GM19099 (cell line): ENCODE data around the gene TMCC1.

Experiments
- POLR2A ChIP-seq: IDR thresholded peaks from 3 replicates; pipeline ENCODE4 v1.6.1; 2011; ENCODE audit warnings: low read depth; ENCODE audit not compliant: insufficient read length; ENCODE audit errors: extremely low read depth

TMCC1 gene

DNA sequence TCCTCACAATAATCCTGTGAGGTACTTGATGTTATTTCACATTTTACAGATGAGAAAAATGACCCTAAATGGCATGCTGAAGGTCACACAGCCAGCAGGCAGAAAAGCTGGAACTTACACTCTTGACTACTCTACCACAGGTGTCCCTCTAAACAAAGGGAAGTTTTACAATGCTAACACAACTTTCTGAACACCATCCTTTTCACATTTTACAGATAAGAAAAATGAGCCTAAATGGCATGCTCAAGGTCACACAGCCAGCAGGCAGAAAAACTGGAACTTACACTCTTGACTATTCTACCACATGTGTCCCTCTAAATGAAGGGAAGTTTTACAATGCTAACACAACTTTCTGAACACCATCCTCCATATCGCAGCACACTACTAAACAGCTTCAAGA lies 35.6 kb downstream of the TMCC1 start:
- no peak for TF ChIP-seq POLR2A

DNA sequence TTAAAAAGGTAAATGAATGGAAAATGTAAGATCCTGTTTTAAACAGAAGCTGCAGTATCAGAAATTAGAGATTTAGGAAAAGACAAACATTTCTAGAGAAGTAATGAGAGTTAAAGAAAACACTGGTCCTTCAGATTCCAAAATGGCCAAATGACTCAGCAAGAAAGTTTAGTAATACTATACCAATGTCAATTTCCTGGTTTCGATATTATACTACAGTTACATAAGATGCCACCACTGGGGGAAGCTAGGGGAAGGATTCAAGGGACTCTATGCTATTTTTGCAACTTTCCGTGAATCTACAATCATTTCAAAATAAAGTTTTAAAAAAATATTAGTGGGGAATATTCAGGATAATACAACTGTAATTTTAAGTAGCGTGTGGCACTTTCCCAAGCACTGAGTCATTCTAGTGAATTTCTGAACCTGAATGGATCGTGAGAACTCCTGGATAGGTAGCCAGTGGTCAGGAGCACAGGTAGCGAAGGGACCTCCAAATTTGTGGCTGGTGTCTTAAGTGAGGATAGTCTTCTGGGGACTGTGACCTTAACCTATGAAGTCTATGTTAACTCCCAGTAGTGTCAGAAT lies 37.6 kb downstream of the TMCC1 start:
- no peak for TF ChIP-seq POLR2A

DNA sequence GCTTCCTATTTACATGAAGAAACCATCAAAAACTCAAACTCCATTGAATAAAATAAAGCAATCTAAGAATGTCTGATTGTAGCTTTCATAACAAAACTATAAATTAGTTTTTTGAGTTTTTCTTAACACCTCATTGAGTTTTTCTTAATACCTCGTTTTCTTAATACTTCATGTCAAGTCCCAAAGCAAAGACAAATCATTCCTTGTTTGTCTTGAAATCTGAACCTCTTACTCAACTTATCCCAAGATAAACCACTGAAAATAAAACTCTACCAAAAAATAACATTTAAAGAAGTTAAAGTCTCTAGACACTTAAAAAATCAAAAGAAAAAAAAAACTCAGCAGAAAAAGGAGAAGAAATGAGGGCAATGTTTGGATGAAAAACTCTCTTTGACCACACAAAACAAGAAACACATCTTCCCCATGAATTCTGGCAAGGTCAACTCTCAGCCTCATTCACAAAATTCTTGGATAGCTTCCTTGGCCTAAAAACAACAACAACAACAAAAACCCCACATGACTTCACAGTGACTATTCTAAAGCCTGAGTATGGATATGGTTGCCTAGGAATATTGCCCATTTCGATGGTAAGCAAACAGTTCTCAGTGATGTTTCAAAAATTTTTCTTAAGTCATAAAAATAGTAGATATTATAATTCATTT lies 38.2 kb downstream of the TMCC1 start:
- no peak for TF ChIP-seq POLR2A

DNA sequence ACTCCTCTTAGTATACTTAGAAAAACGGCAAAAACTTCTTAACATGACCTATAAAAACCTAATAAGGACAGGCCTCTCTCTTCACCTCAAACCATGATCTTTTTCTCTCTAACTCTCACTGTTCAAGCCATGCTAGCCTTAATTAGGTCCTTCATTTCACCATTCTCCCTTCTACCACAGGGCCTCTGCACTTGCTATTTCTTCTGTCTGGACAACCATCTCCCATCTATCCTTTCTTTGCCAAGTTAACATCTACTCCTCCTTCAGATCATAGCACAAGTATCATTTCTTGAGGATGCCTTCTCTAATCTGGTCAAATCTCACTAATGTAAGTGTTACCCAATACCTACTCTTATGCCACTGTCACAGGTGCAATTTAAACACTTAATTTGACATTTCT lies 39.1 kb downstream of the TMCC1 start:
- no peak for TF ChIP-seq POLR2A

DNA sequence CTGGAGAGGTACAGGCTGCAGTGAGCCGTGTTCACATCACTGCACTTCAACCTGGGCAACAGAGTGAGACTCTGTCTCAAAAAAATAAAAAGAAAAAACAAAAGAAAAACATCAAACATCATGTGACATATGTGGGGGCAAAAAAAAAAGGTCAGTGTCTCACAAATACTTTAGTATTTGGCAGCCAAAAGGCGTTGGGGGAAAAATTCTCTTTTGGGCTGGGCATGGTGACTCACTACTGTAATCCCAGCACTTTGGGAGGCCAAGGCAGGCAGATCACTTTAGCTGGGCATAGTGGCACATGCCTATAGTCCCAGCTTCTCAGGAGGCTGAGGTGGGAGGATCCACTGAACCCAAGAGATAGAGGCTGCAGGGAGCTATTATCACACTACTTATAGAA lies 47.6 kb downstream of the TMCC1 start:
- TF ChIP-seq POLR2A = no peak

DNA sequence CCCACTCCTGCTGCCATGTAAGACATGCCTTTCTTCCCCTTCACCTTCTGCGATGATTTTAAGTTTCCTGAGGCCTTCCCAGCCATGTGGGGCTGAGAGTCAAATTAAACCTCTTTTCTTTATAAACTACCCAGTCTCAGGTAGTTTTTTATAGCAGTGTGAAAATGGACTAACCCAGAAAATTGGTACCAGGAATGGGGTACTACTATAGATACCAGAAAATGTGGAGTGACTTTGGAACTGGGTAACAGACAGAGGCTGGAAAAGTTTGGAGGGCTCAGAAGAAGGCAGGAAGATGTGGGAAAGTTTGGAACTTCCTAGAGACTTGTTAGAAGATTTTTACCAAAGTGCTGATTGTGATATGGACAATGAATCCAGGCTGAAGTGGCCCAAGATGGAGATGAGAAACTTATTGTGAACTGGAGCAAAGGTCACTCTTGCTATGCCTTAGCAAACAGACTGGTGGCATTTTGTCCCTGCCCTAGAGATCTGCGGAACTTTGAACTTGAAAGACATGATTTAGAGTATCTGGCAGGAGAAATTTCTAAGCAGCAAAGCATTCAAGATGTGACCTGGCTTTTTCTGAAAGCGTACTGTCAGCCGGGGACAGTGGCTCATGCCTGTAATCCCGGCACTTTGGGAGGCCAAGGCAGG lies 52.7 kb downstream of the TMCC1 start:
- no peak for TF ChIP-seq POLR2A

DNA sequence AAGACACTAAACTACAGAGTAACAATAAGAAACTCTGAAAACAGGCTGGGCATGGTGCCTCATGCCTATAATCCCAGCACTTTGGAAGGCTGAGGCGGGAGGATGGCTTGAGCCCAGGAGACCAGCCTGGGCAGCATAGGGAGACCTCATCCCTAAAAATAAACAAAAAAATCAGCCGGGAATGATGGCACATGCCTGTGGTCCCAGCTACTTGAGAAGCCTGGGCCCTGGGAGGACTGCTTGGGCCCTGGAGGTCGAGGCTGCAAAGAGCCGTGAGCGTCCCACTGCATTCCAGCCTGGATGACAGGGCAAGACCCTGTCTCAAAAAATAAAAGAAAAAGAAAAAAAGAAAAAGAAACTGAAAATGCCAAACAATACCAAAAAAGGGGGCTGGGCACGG lies 55.4 kb downstream of the TMCC1 start:
- TF ChIP-seq POLR2A = no peak

DNA sequence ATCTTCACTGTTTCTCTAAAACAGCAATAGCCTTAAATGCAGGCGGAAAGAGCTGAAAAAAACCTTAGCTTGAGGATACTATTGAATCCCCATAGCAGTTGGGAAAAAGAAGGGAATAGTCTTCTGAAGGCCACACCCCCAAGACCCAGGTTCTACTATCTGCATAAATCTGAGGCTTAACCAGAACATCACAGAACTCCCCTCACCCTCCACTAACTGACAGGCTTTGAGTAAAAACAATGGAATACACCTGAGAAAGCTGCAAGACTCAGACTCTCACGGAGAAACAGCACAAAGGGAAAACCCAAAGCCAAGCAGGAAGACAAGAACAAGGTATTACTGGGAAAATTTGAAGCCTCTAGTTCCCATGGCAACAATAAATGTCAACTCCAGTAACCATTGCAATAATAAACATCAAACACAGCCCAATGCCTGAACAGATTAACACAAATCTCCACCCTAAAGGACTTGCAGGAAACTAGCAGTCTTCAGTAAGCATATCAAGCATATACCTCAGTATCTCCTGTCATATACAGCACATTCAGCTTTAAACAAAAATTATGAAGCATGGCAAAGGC lies 56.4 kb downstream of the TMCC1 start:
- no peak for TF ChIP-seq POLR2A

DNA sequence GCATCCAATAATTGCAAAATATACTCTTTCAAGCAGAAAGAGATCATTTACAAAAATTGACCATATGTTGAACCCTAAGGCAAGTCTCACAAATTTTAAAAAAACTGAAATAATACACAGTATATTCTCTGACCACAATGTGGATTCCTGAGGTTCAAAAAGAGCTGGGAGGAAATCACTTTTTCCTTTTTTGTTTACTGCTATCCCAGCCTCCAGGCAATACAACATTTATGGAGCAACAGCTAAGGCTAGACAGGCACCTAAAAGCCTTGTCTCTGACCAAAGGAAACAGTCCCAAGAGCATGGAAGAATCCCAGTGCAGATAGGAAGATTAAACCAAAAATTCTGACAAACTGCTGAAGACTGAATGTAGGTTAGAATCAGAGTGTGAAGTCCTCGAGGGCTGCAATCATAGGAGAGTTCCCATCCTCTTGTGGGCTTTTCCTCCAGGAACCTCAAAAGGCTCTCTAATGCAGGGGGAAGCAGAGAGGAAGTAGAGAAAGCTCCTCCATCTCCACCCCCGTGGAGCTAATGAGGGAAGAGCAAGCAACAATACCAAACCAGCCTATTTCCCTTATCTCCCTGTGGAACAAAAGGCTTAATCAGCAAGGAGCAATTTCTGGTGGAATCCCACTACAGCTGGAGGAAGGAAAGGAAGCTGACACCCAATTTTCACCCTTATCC lies 57.0 kb downstream of the TMCC1 start:
- no peak for TF ChIP-seq POLR2A

DNA sequence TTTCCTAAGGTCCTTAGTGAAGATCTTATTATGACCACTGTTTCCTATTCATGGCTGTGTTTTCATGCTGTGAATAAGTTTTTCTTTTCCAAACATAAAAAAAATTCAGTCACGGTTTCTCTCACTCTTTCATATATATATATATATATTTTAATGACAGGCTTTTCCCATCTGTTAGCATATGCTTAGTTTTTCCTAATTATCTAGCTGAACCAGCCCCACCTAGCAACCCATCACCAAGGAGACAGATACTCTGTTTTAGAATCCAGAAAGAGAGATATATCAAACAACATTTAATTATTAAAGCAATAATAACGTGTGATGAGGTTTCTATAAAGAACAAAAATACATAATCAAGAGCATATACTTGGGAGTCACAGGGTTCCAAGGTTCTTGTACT lies 58.3 kb downstream of the TMCC1 start:
- TF ChIP-seq POLR2A = no peak

DNA sequence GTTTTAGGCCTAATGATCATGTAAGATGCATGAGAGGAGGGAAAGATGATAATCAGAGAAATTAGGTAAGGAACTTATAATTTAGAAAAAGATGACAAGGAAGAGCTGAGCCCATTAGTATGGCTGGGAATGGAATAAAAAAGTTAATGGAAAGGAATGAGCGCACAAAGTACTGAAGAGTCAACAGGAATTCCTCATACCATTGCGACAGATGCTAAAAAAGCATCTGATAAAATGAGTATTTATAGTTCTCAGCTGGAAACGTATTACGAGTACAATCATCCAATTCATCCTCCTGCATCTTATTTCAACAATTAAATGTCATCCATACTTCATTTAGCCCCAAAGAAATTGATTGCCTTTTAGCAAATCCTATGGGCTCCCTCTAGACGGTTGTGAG lies 58.9 kb downstream of the TMCC1 start:
- no peak for TF ChIP-seq POLR2A

DNA sequence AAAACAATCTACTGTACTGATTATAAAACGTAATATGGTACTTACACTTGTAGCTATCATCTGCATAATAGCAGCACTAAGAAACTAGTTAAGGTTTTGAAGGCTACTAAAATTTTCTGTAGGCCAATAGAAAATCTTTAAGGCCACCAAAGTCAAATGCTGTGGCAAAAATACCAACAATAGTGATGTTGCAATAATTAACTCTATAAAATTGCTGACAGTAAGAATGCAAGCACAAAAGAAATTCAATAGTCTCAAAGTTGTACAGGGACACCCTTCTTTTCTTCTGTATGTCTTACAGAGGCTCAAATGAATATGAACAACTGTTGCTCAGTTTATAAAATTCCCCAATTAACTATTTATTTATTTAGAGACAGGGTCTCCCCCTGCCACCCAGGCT lies 62.0 kb downstream of the TMCC1 start:
- TF ChIP-seq POLR2A = no peak

DNA sequence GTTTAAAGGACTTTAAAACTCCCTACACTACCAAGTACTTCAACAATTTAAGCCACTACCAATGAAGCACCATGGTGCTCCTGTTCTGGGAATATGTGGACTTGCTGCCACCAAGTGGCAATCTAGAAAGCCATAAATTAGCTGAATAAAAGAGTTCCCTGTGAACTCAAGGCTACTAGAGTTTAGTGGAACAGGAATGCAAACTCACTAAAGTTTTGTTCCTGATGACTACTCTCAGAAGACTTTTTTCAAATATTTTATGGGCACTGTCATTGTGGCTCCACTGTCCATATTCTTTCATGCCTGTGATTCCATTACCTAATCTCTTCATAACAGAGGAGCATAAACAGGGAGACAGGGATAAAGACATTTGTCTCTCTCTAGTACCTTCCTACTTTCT lies 63.9 kb downstream of the TMCC1 start:
- no peak for TF ChIP-seq POLR2A

DNA sequence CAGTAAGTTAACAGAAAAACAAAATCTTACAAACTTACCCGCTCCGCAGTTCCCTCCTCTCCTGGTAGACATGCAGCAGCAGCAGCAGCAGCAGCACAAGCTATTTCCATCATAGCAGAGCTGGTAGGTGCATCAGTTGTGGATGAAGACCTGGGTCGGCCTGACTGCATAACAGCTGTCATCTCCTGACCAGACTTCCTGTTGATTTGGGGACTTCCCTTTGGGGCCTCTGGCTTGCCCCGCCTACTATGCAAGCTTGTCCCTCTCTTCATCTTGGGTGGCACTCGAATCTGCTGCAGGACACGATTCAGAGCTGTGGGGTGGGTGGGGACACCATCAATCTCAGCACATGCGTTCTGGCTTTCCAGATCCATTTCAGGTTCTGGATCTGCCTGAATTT lies 65.7 kb downstream of the TMCC1 start:
- TF ChIP-seq POLR2A = no peak

DNA sequence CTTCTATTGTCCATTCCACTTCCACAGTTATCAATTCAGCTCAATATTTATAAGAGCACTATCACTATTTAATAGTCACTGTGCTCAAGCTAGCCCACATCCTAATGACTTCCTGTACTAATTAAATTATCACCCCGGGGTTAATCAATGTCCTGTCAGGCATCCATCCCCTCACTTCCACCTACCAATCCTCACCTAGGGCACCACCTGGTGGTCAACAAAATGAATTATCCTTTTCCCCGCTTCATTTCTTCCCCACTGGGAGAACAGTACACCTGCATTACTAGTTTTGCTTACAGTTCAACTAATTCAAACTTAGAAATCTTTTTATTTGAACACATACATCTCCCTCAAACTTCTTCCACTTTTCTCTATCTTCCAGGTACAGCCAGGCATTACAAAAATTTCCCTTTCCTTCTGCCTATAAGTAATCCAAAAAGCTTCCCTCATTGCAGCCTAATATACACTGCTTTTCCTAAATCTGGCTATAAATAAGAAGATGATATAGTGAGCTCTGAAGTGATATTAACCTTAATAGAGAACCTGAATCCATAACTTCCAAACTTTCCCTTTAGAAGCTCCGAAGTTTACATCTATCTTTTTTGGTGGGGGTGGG lies 68.5 kb downstream of the TMCC1 start:
- no peak for TF ChIP-seq POLR2A

DNA sequence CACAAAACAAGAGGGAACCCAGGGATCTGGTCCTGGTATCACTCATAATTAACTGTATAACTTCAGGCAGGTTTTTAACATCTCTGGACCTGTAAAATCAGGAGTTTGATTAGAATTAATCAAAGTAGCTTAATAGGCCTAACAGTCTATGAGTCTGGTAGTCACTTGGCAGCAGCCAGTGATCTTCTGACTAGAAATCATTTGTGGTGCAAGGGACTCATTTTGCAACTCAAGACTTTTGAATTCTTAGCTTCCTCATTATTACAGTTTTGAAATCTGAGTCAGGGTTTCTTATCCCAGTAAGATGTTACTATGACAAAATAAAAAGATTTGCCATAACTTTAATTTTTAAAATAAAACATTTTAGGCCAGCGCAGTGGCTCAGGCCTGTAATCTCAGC lies 70.8 kb downstream of the TMCC1 start:
- no peak for TF ChIP-seq POLR2A

DNA sequence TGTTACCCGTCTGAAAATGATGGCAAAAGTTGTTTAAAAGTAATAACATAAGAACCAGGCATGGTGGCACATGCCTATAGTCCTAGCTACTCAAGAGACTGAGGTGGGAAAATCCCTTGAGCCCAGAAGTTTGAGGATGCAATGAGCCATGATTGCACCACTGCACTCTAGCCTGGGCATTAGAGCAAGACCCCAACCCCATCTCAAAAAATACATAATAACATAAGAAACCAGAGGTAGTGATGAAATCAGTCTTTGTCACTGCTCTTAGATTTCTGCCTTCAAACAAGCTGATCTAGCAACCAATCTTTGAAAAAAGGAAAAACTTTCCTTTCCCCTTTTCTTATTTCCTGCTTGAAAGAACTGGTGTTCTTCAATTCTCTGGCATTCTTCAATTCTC lies 71.3 kb downstream of the TMCC1 start:
- TF ChIP-seq POLR2A = no peak
